GM18505 (cell line): ENCODE measurements around the gene DLGAP1.
A peak's percentile ranks its signal among the peaks of the same experiment; 100 is the strongest.

Experiments used
- ATAC-seq: cut with Tn5 transposase; IDR thresholded peaks from one replicate; pipeline ENCODE4 v1.9.1; 2021; ENCODE audit not compliant: unreplicated experiment
- POLR2A ChIP-seq: IDR thresholded peaks from 4 replicates; pipeline ENCODE4 v1.6.1; 2011; ENCODE audit warnings: borderline replicate concordance; ENCODE audit not compliant: insufficient read depth, insufficient read length; ENCODE audit errors: extremely low read depth

The DLGAP1 gene

DNA sequence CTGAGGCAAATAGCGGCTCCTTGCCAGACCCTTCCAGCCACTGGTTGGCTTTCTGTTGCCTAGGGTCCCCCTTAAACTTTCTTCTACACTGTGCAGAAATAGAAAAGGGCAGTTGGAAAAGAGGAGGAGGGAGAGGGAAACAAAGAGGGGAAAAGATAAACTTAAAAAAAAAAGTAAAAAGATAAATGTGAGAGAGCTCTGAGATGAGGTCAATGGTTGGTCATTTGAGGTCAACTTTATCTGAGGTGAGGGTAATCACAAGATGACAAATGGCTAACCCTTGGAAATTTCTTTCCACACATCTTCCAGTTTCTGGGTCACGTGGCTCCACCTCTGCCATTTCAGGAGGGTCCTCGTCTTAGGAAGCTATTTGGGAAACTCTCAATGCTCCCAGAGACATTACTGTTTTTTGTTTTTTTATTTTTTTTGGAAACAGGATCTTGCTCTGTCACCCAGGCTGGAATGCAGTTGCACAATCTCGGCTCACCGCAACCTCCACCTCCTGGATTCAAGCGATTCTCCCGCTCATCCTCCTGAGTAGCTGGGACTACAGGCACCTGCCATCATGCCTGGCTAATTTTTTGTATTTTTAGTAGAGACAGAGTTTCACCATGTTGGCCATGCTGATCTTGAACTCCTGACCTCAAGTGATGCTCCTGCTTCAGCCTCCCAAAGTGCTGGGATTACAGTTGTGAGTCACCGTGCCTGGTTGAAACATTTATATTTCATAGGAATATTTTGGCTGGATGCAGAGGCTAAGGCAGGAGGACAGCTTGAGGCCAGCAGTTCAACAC, 805.3 kb downstream of the DLGAP1 start:
- TF ChIP-seq POLR2A: no peak
- no peak for ATAC-seq

DNA sequence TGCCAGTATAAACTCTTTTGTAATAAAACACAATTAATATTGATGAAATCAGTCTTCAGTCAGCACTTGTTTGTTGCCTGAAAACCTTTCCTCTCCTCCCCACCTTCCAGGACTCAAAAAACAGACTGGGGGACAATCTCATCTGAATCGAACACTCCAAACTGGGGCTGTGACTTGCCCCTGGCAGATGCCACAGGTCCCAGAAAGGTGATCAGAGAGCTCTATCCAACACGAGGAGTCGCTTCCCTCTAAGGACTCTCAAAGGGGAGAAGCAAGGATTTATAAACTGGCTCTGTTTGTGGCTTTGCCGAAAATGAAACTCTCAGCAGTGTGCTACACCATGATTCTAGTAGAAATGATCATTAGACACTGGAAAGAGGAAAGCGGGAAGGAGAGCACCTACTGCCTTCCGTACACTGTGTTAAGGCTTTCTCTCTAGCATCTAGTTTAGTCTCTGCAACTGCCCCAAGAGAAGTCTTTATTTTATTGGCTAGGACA, 805.9 kb downstream of the DLGAP1 start:
- no peak for ATAC-seq
- no peak for TF ChIP-seq POLR2A

GRCh38 chr18:3648641-3649040, 806.5 kb downstream of the DLGAP1 start:
- ATAC-seq: no peak
- TF ChIP-seq POLR2A: no peak

DNA sequence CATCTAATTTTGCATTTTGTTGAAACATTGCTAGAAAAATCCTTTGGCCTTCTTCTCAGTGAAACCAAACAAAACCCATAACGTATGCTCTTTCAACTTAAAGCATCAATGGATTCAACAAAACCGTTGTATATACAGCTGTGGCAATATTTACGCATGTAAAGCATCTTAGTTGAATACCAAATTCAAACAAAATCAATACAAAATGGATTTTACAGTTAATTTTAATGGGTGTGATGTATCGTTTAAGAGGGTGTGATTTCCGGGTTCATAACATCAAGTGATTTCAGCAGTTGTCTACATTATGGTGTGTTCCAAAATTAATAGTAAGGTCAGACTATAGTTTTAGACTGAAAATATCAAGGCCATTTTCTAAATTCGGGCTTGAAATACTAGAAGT, 806.9 kb downstream of the DLGAP1 start:
- no peak for TF ChIP-seq POLR2A
- no peak for ATAC-seq

GRCh38 chr18:3647636-3648035, 807.5 kb downstream of the DLGAP1 start:
- TF ChIP-seq POLR2A: no peak
- ATAC-seq: no peak

GRCh38 chr18:3645384-3646156, 809.5 kb downstream of the DLGAP1 start:
- no peak for TF ChIP-seq POLR2A
- no peak for ATAC-seq

GRCh38 chr18:3634250-3634939, 820.7 kb downstream of the DLGAP1 start:
- TF ChIP-seq POLR2A: no peak
- no peak for ATAC-seq

DNA sequence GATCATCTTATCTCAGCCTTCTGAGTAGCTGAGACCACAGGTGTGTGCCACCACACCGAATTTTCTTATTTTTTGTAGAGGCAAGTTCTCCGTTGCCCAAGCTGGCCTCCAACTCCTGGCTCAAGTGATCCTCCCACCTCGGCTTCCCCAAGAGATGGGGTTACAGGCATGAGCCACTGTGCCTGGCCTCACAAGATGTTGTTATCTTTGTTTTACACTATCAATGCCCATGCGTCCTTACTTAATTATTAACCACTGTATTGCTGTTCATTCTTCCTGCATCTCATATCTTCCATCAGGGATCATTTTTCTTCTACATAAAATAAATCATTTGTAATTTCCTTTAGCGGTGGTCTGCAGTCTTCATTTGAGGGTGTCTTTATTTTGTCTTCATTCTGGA, 823.2 kb downstream of the DLGAP1 start:
- ATAC-seq: no peak
- TF ChIP-seq POLR2A: no peak

DNA sequence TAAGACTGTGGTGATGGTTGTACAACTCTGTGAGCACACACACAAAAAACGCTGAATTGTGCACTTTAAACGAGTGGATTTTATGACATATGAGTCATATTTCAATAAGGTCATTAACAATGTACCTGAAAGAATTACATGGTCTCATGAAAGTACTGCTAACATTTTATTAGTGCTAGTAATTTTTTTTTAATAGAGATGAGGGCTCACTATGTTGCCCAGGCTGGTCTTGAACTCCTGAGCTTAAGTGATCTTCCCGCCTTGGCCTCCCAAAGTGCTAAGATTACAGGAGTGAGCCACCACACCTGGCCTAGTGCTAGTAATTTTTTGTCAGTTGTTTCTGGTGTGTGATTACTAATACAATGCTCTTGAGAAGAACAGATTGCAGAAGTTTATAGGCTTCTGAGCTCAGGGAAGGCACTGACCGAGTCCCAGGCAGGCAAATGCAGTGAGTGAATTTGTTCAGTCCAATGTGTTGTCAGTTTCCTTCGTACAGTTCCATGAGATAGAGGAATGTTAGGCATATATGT, 828.1 kb downstream of the DLGAP1 start:
- no peak for TF ChIP-seq POLR2A
- no peak for ATAC-seq

DNA sequence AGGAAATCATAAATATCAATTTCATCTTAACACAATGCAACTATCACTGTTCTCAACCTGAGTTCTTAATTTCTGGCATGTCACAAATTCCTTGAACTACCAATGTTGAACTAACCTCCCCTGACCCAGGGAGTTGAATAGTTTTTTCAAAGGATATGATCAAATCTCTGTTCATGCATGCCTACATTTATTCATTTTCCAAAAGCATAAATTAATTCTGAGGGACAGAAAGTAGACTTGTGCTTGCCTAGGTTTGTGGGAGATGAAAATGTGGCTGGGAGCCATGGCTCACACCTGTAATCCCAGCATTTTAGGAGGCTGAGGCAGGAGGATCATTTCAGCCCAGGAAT, 829.4 kb downstream of the DLGAP1 start:
- TF ChIP-seq POLR2A: no peak
- no peak for ATAC-seq

DNA sequence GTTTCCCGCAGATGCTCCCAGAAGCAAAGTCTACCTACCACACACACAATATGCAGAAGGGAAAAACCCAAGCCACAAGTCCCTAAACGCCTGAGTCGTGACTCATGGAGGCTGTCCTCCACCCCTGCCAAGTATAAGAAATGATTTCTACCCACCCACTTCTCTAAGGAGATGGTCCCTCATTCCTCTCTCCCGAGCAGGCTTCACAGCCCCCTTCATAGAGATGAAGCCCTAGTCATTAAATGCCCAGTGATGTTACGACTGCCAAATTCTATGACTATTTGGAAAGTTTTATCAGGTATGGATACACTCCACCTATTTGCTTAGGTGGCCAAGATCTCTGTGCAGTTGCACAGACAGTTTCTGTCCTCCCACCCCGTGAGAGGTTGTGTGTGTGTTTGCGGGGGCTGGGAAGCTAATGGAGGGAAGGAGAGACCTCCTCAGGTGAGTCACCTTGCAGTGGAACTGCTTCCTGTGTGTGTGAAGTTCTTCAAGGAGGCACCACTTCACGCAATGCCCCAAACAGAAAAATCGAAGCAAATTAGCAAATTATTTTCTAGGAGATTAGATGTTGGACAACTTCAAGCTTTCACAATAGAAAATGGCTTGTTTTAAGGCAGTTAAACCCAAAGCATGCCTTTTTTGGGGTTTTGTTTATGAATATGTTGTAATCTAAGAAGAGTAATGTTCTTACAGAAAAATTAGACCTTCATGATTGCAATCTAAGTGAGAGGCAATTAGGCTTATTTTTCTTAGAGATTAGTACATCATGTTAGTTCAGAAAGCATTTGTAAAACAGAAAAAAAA, 830.0 kb downstream of the DLGAP1 start:
- peak; percentile 54 for ATAC-seq

DNA sequence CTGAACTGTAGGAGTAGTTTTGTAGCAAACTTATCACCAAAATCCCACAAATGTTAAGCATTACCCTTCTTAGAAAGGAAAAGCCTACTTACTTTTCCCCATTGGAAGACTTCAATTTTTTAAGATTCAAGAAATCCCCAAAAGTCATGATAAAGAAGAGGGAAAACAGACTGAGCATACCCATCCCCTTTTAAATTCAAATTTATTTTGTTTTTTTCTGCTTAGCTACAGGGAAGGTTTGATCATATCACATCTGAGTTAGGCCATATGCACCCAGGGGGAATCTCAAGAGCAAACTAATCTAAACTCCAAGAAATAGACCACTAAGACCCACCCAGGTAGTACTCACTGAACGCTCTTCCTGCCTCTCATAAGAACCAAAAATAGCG, 830.6 kb downstream of the DLGAP1 start:
- ATAC-seq: no peak
- TF ChIP-seq POLR2A: no peak

More for the DNA sequence above, 830.0 kb downstream of the DLGAP1 start:
- no peak for TF ChIP-seq POLR2A
